ENCODE results near the gene ZBTB7A. TPM values are rescaled to one million over a fixed set of nuclear protein-coding genes. Genes with fewer than 3 reads are reported as not detected.

The ZBTB7A gene
- total RNA-seq, 1 experiment from 2014 or later: 49.5 TPM

DNA sequence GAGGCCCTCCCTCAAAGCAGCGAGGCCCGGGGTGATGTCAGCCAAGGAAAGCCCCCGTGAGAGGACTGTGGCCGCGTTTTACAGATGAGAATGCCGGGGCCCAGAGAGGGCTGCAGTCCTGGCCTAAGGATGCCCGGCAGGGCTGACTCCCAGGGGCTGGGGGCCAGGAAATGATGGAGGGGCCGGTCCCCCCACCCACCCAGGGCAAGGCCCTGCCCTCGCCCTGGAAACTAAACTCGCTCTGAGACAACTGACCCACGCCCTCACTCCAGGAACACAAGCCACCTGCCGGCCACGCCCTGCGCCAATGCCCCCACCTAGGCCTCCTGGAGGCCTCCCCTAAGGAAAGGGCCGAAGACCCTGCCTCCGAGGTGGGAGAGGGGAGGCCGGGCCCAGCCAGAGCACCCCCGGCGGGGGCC lies 7.2 kb downstream of the ZBTB7A start:
- Histone ChIP-seq H3K9me2 (ENCODE audit: insufficient read depth) (no peaks in the 10 kb centered on the region), H3K9me3 (ENCODE audit: control insufficient read depth in 1 of 2, insufficient read depth in 1 of 2, low read depth in 1 of 2, low read length in 2 of 2) (no peaks in the 10 kb centered on the region), H3K79me2 (ENCODE audit: insufficient read depth, low read length) (peaks cover 98% of the 10 kb centered on the region), H3K4me3 (replicated peaks in 1 of 2; ENCODE audit: low read depth in 1 of 2, low read length in 2 of 2) (peak overlapping the region; percentile 36 to 50), H3K4me1 (ENCODE audit: control insufficient read depth in 1 of 2, insufficient read depth in 2 of 2, low read length in 2 of 2) (peaks cover 57 to 66% of the 10 kb centered on the region in 2 experiments), H3K36me3 (ENCODE audit: control insufficient read depth in 1 of 2, insufficient read depth in 2 of 2, low read length in 2 of 2) (peaks cover 0 to 11% of the 10 kb centered on the region in 2 experiments; a peak in 2 of 4 replicates), H3K4me2 (ENCODE audit: low read length) (peak overlapping the region; percentile 91), H2AFZ (ENCODE audit: low read depth, low read length, poor library complexity, severe bottlenecking) (no peak overlapping the region), H3K27ac (ENCODE audit: low read depth, low read length) (peak overlapping the region; percentile 96), H3K9ac (ENCODE audit: low read length) (peak overlapping the region; percentile 62), H4K20me1 (ENCODE audit: insufficient read depth) (peaks cover 11% of the 10 kb centered on the region; the same call in 1 of the 2 replicates), H3K27me3 (ENCODE audit: insufficient read depth, low read length) (no peaks in the 10 kb centered on the region)
- ChIA-PET RAD21 (ENCODE audit: low non-redundant PET in 1 of 2, low total read pairs in 2 of 2, uncharacterized antibody in 2 of 2, unreplicated experiment in 2 of 2) (no interaction called here), CTCF (no interaction called here), POLR2A (no interaction called here)
- intact Hi-C loops (cut with micrococcal nuclease): no loop called here
- no peak for DNase-seq (ENCODE audit: low read depth, low spot score)
- no TSS peak for BruUV-seq (replicated peaks)
- ATAC-seq: no peak
- TF ChIP-seq TCF7L2 (IDR thresholded peaks at IDR 0.05; ENCODE audit: borderline replicate concordance, extremely low read depth, insufficient read depth, insufficient read length) (no peak), EZH2phosphoT487 (IDR thresholded peaks at IDR 0.05; ENCODE audit: borderline replicate concordance) (no peak), EGR1 (IDR thresholded peaks at IDR 0.05; ENCODE audit: low read depth) (no peak), POLR2AphosphoS5 (IDR thresholded peaks at IDR 0.05; ENCODE audit: low read depth, low read length) (peak; percentile 47; the same call in 1 of the 2 replicates), SP1 (IDR thresholded peaks at IDR 0.05; ENCODE audit: low read depth) (no peak), RAD21 (IDR thresholded peaks at IDR 0.05; ENCODE audit: low read depth) (no peak)
- TF ChIP-seq, protein P1, sequence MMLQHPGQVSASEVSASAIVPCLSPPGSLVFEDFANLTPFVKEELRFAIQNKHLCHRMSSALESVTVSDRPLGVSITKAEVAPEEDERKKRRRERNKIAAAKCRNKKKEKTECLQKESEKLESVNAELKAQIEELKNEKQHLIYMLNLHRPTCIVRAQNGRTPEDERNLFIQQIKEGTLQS (IDR thresholded peaks at IDR 0.05): no peak

DNA sequence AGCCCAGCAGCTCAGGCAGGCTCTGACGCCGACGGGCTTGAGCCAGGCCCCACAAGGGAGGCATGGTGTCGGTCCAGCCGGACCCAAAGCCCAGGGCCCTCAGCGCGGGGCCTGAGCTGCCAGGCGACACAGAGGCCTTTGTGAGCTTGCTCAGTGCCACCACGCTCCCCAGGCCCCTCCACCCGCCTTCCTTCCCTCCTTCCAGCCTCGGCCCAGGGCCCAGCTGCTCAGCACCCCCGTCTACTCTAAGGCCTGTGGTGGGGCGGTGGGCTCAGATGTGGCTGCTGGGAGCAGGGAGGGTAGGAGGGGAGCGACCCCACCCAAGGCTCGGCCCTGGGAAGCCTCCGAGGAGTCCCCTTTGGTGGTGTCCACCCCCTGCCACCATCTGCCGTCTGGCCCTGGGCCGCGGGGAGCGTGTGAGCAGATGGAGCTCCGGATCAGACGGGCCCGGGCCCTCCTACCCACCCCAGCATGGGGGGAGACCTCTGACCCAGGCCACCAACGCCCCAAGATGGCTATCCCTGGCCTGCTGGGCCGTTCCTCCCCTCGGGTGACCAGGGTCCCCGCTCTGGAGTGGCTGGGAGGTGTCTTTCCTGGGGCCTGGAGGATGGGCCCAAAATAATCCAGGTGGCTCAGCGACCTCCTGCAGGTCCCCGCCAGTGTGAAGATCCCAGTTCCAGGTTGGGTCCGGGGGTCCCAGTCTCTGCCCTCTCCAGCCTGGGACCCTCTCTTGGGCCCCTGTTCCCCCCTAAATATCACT lies 7.8 kb downstream of the ZBTB7A start:
- RAD21 ChIA-PET (ENCODE audit: low non-redundant PET in 1 of 2, low total read pairs in 2 of 2, uncharacterized antibody in 2 of 2, unreplicated experiment in 2 of 2): interaction anchor here in 1 of 2 experiments (0.6 kb wide), 1 partner anchor 10 kb away, joined by 3 read pairs; no protein-coding TSS in a partner anchor
- DNase-seq (ENCODE audit: low read depth, low spot score) (no peak), ATAC-seq (peak; percentile 3; the same call in 1 of the 2 replicates)
- H3K4me3 ChIP-seq (replicated peaks in 1 of 2; ENCODE audit: low read depth in 1 of 2, low read length in 2 of 2): peak overlapping the region; percentile 16 to 50
- intact Hi-C loops (cut with micrococcal nuclease): no loop called here
- H3K9me2 ChIP-seq (ENCODE audit: insufficient read depth): no peaks in the 10 kb centered on the region
- peaks cover 57 to 63% of the 10 kb centered on the region in 2 experiments for H3K4me1 ChIP-seq (ENCODE audit: control insufficient read depth in 1 of 2, insufficient read depth in 2 of 2, low read length in 2 of 2)
- no TSS peak for BruUV-seq (replicated peaks)
- peak overlapping the region; percentile 62 for H3K9ac ChIP-seq (ENCODE audit: low read length)
- POLR2A ChIA-PET: interaction anchor here (0.6 kb wide), 1 partner anchor 494 kb away, joined by 7 read pairs; no protein-coding TSS in a partner anchor
- peaks cover 2 to 12% of the 10 kb centered on the region in 2 experiments; a peak in 2 of 4 replicates for H3K36me3 ChIP-seq (ENCODE audit: control insufficient read depth in 1 of 2, insufficient read depth in 2 of 2, low read length in 2 of 2)
- peak overlapping the region; percentile 91 for H3K4me2 ChIP-seq (ENCODE audit: low read length)
- no peaks in the 10 kb centered on the region for H3K9me3 ChIP-seq (ENCODE audit: control insufficient read depth in 1 of 2, insufficient read depth in 1 of 2, low read depth in 1 of 2, low read length in 2 of 2)
- peaks cover 11% of the 10 kb centered on the region; the same call in 1 of the 2 replicates for H4K20me1 ChIP-seq (ENCODE audit: insufficient read depth)
- H3K79me2 ChIP-seq (ENCODE audit: insufficient read depth, low read length): peaks cover 98% of the 10 kb centered on the region
- H3K27ac ChIP-seq (ENCODE audit: low read depth, low read length): peak overlapping the region; percentile 96
- no peaks in the 10 kb centered on the region for H3K27me3 ChIP-seq (ENCODE audit: insufficient read depth, low read length)
- CTCF ChIA-PET: no interaction called here
- no peak overlapping the region for H2AFZ ChIP-seq (ENCODE audit: low read depth, low read length, poor library complexity, severe bottlenecking)
- TF ChIP-seq FOSL1 (IDR thresholded peaks at IDR 0.05; ENCODE audit: low read depth): no peak
- no peak for TF ChIP-seq POLR2A (IDR thresholded peaks at IDR 0.05; ENCODE audit: borderline replicate concordance, extremely low read depth, insufficient read depth, insufficient read length)
- TF ChIP-seq EGR1 (IDR thresholded peaks at IDR 0.05; ENCODE audit: low read depth): no peak
- no peak for TF ChIP-seq SP1 (IDR thresholded peaks at IDR 0.05; ENCODE audit: low read depth)
- no peak for TF ChIP-seq TCF7L2 (IDR thresholded peaks at IDR 0.05; ENCODE audit: borderline replicate concordance, extremely low read depth, insufficient read depth, insufficient read length)
- TF ChIP-seq, protein P2, sequence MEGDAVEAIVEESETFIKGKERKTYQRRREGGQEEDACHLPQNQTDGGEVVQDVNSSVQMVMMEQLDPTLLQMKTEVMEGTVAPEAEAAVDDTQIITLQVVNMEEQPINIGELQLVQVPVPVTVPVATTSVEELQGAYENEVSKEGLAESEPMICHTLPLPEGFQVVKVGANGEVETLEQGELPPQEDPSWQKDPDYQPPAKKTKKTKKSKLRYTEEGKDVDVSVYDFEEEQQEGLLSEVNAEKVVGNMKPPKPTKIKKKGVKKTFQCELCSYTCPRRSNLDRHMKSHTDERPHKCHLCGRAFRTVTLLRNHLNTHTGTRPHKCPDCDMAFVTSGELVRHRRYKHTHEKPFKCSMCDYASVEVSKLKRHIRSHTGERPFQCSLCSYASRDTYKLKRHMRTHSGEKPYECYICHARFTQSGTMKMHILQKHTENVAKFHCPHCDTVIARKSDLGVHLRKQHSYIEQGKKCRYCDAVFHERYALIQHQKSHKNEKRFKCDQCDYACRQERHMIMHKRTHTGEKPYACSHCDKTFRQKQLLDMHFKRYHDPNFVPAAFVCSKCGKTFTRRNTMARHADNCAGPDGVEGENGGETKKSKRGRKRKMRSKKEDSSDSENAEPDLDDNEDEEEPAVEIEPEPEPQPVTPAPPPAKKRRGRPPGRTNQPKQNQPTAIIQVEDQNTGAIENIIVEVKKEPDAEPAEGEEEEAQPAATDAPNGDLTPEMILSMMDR (IDR thresholded peaks at IDR 0.05 in 2 of 3, conservative IDR thresholded peaks at IDR 0.05 in 1 of 3; ENCODE audit: borderline replicate concordance in 1 of 3, insufficient read depth in 1 of 3, low read depth in 2 of 3, low read length in 2 of 3): no peak
- TF ChIP-seq, protein P3, sequence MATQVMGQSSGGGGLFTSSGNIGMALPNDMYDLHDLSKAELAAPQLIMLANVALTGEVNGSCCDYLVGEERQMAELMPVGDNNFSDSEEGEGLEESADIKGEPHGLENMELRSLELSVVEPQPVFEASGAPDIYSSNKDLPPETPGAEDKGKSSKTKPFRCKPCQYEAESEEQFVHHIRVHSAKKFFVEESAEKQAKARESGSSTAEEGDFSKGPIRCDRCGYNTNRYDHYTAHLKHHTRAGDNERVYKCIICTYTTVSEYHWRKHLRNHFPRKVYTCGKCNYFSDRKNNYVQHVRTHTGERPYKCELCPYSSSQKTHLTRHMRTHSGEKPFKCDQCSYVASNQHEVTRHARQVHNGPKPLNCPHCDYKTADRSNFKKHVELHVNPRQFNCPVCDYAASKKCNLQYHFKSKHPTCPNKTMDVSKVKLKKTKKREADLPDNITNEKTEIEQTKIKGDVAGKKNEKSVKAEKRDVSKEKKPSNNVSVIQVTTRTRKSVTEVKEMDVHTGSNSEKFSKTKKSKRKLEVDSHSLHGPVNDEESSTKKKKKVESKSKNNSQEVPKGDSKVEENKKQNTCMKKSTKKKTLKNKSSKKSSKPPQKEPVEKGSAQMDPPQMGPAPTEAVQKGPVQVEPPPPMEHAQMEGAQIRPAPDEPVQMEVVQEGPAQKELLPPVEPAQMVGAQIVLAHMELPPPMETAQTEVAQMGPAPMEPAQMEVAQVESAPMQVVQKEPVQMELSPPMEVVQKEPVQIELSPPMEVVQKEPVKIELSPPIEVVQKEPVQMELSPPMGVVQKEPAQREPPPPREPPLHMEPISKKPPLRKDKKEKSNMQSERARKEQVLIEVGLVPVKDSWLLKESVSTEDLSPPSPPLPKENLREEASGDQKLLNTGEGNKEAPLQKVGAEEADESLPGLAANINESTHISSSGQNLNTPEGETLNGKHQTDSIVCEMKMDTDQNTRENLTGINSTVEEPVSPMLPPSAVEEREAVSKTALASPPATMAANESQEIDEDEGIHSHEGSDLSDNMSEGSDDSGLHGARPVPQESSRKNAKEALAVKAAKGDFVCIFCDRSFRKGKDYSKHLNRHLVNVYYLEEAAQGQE (IDR thresholded peaks at IDR 0.05; ENCODE audit: low read depth): no peak
